GM19099 (cell line): ENCODE results near the gene ROPN1B.

Experiments
- POLR2A ChIP-seq: IDR thresholded peaks from 3 replicates; pipeline ENCODE4 v1.6.1; 2011; ENCODE audit warnings: low read depth; ENCODE audit not compliant: insufficient read length; ENCODE audit errors: extremely low read depth

ROPN1B gene

GRCh38 chr3:126024049-126024854 is 55.3 kb downstream of the ROPN1B start:
- no peak for TF ChIP-seq POLR2A

DNA sequence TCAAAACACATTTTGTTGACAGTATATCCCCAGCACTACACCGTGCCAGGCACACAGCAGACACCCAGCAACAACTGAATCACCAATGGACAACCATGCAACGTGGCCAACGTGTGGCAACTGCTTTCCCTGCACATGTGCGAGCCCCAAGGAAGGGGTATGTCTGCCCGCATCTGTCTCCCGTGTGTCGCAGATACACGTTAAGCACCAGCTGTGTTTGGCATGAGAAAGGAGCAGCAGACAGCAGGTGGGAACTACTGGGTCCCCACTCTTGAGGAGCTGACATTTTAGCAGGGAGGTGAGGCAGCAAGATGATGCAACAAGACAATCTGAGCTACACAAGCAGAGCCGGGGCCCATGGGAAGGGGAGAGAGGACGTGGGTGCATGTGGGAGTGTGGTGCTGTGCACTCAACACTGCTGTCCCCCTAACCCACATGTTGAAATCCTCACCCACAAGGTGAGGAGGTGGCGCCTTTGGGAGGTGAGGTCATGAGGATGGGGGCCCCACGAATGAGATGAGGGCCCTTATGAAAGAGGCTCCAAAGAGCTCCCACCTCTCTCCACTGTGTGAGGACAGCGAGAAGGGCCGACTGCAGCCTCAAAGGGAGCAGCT is 56.2 kb downstream of the ROPN1B start:
- TF ChIP-seq POLR2A: no peak

- no peak for TF ChIP-seq POLR2A
Observed at GRCh38 chr3:126025862-126026261, 56.9 kb downstream of the ROPN1B start.

DNA sequence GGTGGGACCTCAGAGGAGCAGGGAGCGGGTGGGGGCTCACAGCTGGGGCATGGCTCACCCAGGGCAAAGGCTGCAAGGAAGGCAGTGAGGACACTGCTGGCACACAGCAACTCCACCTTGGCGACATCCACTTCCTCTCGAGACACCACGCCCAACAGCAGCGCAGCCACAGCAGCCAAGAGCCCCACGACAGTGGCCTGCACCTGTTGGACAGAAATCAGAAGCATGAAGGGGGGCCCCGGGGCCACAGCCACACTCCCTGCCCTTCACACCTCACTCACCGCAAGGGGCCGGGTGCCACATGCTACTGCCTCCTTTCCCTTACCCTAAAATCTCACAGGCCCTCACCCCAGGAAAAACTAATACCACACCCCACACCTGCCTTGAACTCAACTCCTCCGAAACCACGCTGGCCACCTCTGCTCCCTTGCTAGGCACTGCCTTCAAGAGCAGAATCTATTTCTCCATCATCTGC is 57.3 kb downstream of the ROPN1B start:
- TF ChIP-seq POLR2A: no peak

DNA sequence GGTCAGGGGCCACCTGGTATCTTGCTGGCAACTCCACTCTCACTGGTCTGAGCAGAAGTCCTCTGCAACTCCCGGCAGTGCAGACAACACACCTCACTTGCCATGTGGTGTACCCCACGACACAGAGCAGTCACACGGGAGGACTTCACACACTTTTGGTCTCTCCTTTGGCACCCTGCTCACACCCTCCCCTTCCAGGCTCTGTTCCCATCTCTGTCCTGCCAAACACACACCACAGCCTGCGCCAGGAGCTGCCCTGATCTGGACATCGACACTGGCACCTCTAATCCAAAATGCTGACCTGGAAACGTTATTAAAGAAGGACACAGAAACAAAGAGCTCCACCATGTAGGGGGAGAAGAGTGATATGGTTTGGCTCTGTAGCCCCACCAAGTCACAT is 57.8 kb downstream of the ROPN1B start:
- no peak for TF ChIP-seq POLR2A

DNA sequence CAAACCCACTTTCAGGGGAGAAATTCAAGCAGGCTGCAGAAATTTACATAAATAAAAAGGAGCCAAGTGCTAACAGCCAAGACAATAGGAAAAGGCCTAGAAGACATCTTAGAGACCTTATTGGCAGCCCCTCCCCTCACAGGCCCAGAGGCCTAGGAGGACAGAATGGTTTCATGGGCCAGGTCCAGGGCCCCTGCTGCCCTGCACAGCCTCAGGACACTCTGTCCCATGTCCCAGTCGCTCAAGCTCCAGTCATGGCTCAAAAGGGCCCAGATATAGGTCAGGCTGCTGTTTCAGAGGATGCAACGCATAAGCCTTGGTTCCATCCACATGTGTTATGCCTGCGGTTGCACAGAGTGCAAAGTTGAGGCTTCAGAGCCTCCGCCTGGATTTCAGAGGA is 59.1 kb downstream of the ROPN1B start:
- no peak for TF ChIP-seq POLR2A

GRCh38 chr3:126029241-126029640 is 60.3 kb downstream of the ROPN1B start:
- TF ChIP-seq POLR2A: no peak

- no peak for TF ChIP-seq POLR2A
Observed at GRCh38 chr3:126030455-126030854, 61.5 kb downstream of the ROPN1B start.

GRCh38 chr3:126031981-126032471 is 63.0 kb downstream of the ROPN1B start:
- TF ChIP-seq POLR2A: no peak
